HG03460 (cell line): Measurements from ENCODE around the gene TMEM139.
A peak's percentile ranks its signal among the peaks of the same experiment; 100 is the strongest.
"Not testable (repeated sequence)": the region's sequence is repeated elsewhere in the genome, so short reads cannot be mapped to it uniquely, and the experiment has no call there.

ENCODE experiments used
- ATAC-seq: cut with Tn5 transposase; IDR thresholded peaks from one replicate; pipeline ENCODE4 v1.9.1; 2021; ENCODE audit not compliant: unreplicated experiment

The TMEM139 gene

GRCh38 chr7:143287935-143288826 is 3.4 kb downstream of the TMEM139 start, which contains the start of gene CASP2:
CASP2 (plus strand) TSS chr7:143288351; CDS start chr7:143288456, 105 bp downstream.
- peak; percentile 86 for ATAC-seq

- no peak for ATAC-seq
Observed at GRCh38 chr7:143288836-143289235, 4.1 kb downstream of the TMEM139 start.

- ATAC-seq = no peak
Observed at GRCh38 chr7:143289421-143289820, 4.7 kb downstream of the TMEM139 start.

- not testable (repeated sequence) for ATAC-seq
Observed at GRCh38 chr7:143289888-143290287, 5.1 kb downstream of the TMEM139 start.

GRCh38 chr7:143290293-143290692 is 5.5 kb downstream of the TMEM139 start:
- no peak for ATAC-seq

GRCh38 chr7:143292876-143293275 is 8.1 kb downstream of the TMEM139 start:
- ATAC-seq = no peak

GRCh38 chr7:143295870-143296269 is 11.1 kb downstream of the TMEM139 start:
- ATAC-seq = no peak

- ATAC-seq = no peak
Observed at GRCh38 chr7:143296686-143297085, 11.9 kb downstream of the TMEM139 start.

GRCh38 chr7:143299346-143299745 is 14.6 kb downstream of the TMEM139 start:
- no peak for ATAC-seq

- no peak for ATAC-seq
Observed at GRCh38 chr7:143299840-143300239, 15.1 kb downstream of the TMEM139 start.

GRCh38 chr7:143300959-143301935 is 16.5 kb downstream of the TMEM139 start:
- no peak for ATAC-seq

GRCh38 chr7:143303733-143304132 is 19.0 kb downstream of the TMEM139 start:
- ATAC-seq = no peak

- ATAC-seq = no peak
Observed at GRCh38 chr7:143304938-143305337, 20.2 kb downstream of the TMEM139 start.

- ATAC-seq = no peak
Observed at GRCh38 chr7:143305423-143306070, 20.8 kb downstream of the TMEM139 start.

- ATAC-seq = no peak
Observed at GRCh38 chr7:143308632-143309031, 23.9 kb downstream of the TMEM139 start.

- ATAC-seq = no peak
Observed at GRCh38 chr7:143314127-143314526, 29.4 kb downstream of the TMEM139 start.

GRCh38 chr7:143315776-143316175 is 31.0 kb downstream of the TMEM139 start, which contains the start of gene CLCN1:
CLCN1 (plus strand) TSS chr7:143316111; CDS start chr7:143316213, 102 bp downstream.
- no peak for ATAC-seq

GRCh38 chr7:143316492-143316891 is 31.7 kb downstream of the TMEM139 start:
- ATAC-seq = no peak

- ATAC-seq = no peak
Observed at GRCh38 chr7:143318661-143319060, 33.9 kb downstream of the TMEM139 start.

- no peak for ATAC-seq
Observed at GRCh38 chr7:143320620-143321019, 35.9 kb downstream of the TMEM139 start.

- no peak for ATAC-seq
Observed at GRCh38 chr7:143321242-143321641, 36.5 kb downstream of the TMEM139 start.
